HepG2 (cell line): ENCODE results near the gene ELL. TPM values are rescaled to one million over a fixed set of nuclear protein-coding genes. Genes with fewer than 3 reads are reported as not detected.

Experiments used
- BCL6 ChIP-seq: IDR thresholded peaks from 2 replicates; pipeline ENCODE4 v1.6.1; 2016; ENCODE audit warnings: missing genetic modification reagents, missing compliant biosample characterization
- CREB1 ChIP-seq, 2 experiments: fragments of 450-650 bp in 1 of 2; IDR thresholded peaks; 2 replicates each; pipeline ENCODE4 v1.6.1; 2016 to 2017; ENCODE audit warnings: control low read depth in 1 of 2, mild to moderate bottlenecking in 1 of 2, missing compliant biosample characterization in 1 of 2, missing genetic modification characterization in 1 of 2
- DMAP1 ChIP-seq: IDR thresholded peaks from 2 replicates; pipeline ENCODE4 v1.6.1; 2016
- FOXP4 ChIP-seq: sonication (generic); formaldehyde crosslinking; IDR thresholded peaks from 2 replicates; pipeline ENCODE4 v1.4.0; 2020; ENCODE audit warnings: missing genetic modification reagents
- GFI1 ChIP-seq: sonication (generic); formaldehyde crosslinking; IDR thresholded peaks from 2 replicates; pipeline ENCODE4 v1.5.0; 2020; ENCODE audit warnings: missing genetic modification reagents, mild to moderate bottlenecking, borderline replicate concordance
- IRF2 ChIP-seq: IDR thresholded peaks from 2 replicates; pipeline ENCODE4 v1.6.1; 2018; ENCODE audit warnings: missing genetic modification reagents, missing compliant biosample characterization
- MIXL1 ChIP-seq: IDR thresholded peaks from 2 replicates; pipeline ENCODE4 v1.6.1; 2016
- MXD1 ChIP-seq: sonication (generic); formaldehyde crosslinking; IDR thresholded peaks from 2 replicates; pipeline ENCODE4 v1.4.0; 2020; ENCODE audit warnings: mild to moderate bottlenecking, missing genetic modification reagents
- MXD3 ChIP-seq: IDR thresholded peaks from 2 replicates; pipeline ENCODE4 v1.6.1; 2016; ENCODE audit warnings: mild to moderate bottlenecking, missing biosample characterization, missing genetic modification reagents
- NFRKB ChIP-seq: fragments of 450-650 bp; IDR thresholded peaks from 2 replicates; pipeline ENCODE4 v1.6.1; 2017
- TBX2 ChIP-seq: sonication (generic); formaldehyde crosslinking; IDR thresholded peaks from 2 replicates; pipeline ENCODE4 v1.5.0; 2020; ENCODE audit warnings: missing genetic modification reagents, mild to moderate bottlenecking, borderline replicate concordance
- TFDP2 ChIP-seq: sonication (generic); formaldehyde crosslinking; IDR thresholded peaks from 2 replicates; pipeline ENCODE4 v1.4.0; 2020; ENCODE audit warnings: missing genetic modification reagents
- ZBTB20 ChIP-seq: sonication (generic); formaldehyde crosslinking; IDR thresholded peaks from 2 replicates; pipeline ENCODE4 v1.8.1; 2023; ENCODE audit warnings: missing genetic modification reagents, low read depth, mild to moderate bottlenecking, borderline replicate concordance
- ZBTB46 ChIP-seq: sonication (generic); formaldehyde crosslinking; IDR thresholded peaks from 2 replicates; pipeline ENCODE4 v1.4.0; 2020; ENCODE audit warnings: mild to moderate bottlenecking, missing genetic modification reagents, borderline replicate concordance
- ZFYVE20 ChIP-seq: sonication (generic); formaldehyde crosslinking; IDR thresholded peaks from 2 replicates; pipeline ENCODE4 v1.8.0; 2023; ENCODE audit warnings: low read depth, mild to moderate bottlenecking, moderate library complexity, missing genetic modification reagents, borderline replicate concordance
- ZNF543 ChIP-seq: sonication (generic); formaldehyde crosslinking; IDR thresholded peaks from 2 replicates; pipeline ENCODE4 v1.4.0; 2020; ENCODE audit warnings: mild to moderate bottlenecking, missing genetic modification reagents
- ZNF766 ChIP-seq: sonication (generic); formaldehyde crosslinking; IDR thresholded peaks from 2 replicates; pipeline ENCODE4 v1.5.0; 2020; ENCODE audit warnings: missing genetic modification reagents, borderline replicate concordance
- polyA plus RNA-seq, 8 experiments: library from polyadenylated mRNA; depleted of rRNA in 3 of 8; stranded (reverse) in 7 of 8; unstranded in 1 of 8; fragments of >200 nt; fragmentation: Illumina TruSeq in 4 of 8; extraction: Trizol in 4 of 8; gene quantifications; 2 replicates each; pipeline versions ENCODE4 v1.2.1 to v1.2.3, GENCODE V29; 2011 to 2016; ENCODE audit warnings: low read depth in 4 of 8, missing spikeins in 1 of 8, mixed read lengths in 1 of 8; ENCODE audit not compliant: insufficient read depth in 1 of 8
- total RNA-seq, 5 experiments: library from RNA; depleted of rRNA; stranded (reverse); fragments of >200 nt; fragmentation: Illumina TruSeq; extraction: Trizol; gene quantifications; 2 replicates each; pipeline ENCODE4 v1.2.3, GENCODE V29; 2016; ENCODE audit warnings: low read depth in 1 of 5
- TF ChIP-seq, protein P1 (sequence below): sonication (generic); formaldehyde crosslinking; IDR thresholded peaks from 2 replicates; pipeline ENCODE4 v1.5.0; 2020; ENCODE audit warnings: mild to moderate bottlenecking, low read depth, missing genetic modification reagents, borderline replicate concordance
- TF ChIP-seq, protein P2 (sequence below): sonication (generic); formaldehyde crosslinking; IDR thresholded peaks from 2 replicates; pipeline ENCODE4 v1.5.0; 2020; ENCODE audit warnings: mild to moderate bottlenecking, missing genetic modification reagents

Gene ELL
- total and polyA plus RNA-seq, 2 of the 13 experiments (the other 11 are each of a cell fraction or from before 2014, with no cell fraction given), result 3.7 to 5.4 TPM

GRCh38 chr19:18417250-18418028, 104.4 kb downstream of the ELL start (continued):
- TF ChIP-seq TBX2 (CRISPR knock-in tag), result no peak; the same call in 1 of the 2 replicates
- peak; percentile 76 for TF ChIP-seq GFI1 (CRISPR knock-in tag)
- no peak for TF ChIP-seq FOXP4 (CRISPR knock-in tag)
- TF ChIP-seq BCL6 (CRISPR knock-in tag), result no peak; the same call in 1 of the 2 replicates
- no peak for TF ChIP-seq DMAP1
- TF ChIP-seq ZNF543, result no peak
- TF ChIP-seq MIXL1 (CRISPR knock-in tag), result no peak
- TF ChIP-seq ZBTB20, result no peak
- TF ChIP-seq MXD1, result no peak; the same call in 1 of the 2 replicates
- no peak for TF ChIP-seq IRF2 (CRISPR knock-in tag)
- TF ChIP-seq, protein P1, sequence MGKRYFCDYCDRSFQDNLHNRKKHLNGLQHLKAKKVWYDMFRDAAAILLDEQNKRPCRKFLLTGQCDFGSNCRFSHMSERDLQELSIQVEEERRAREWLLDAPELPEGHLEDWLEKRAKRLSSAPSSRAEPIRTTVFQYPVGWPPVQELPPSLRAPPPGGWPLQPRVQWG, result no peak
- no peak for TF ChIP-seq CREB1 (IDR thresholded peaks at IDR 0.05)
- no peak for TF ChIP-seq CREB1 (CRISPR knock-in tag; IDR thresholded peaks at IDR 0.05)
- no peak for TF ChIP-seq ZFYVE20 (CRISPR knock-in tag)
- TF ChIP-seq ZBTB46, result no peak
- TF ChIP-seq NFRKB, result no peak
- TF ChIP-seq MXD3 (CRISPR knock-in tag), result peak; percentile 56; the same call in 1 of the 2 replicates
- TF ChIP-seq ZNF766 (CRISPR knock-in tag), result 0 out of 2 replicates have a peak, but pooled peaks have one; percentile 46
- 0 out of 2 replicates have a peak, but pooled peaks have one; percentile 66 for TF ChIP-seq TFDP2 (CRISPR knock-in tag)
- TF ChIP-seq, protein P2, sequence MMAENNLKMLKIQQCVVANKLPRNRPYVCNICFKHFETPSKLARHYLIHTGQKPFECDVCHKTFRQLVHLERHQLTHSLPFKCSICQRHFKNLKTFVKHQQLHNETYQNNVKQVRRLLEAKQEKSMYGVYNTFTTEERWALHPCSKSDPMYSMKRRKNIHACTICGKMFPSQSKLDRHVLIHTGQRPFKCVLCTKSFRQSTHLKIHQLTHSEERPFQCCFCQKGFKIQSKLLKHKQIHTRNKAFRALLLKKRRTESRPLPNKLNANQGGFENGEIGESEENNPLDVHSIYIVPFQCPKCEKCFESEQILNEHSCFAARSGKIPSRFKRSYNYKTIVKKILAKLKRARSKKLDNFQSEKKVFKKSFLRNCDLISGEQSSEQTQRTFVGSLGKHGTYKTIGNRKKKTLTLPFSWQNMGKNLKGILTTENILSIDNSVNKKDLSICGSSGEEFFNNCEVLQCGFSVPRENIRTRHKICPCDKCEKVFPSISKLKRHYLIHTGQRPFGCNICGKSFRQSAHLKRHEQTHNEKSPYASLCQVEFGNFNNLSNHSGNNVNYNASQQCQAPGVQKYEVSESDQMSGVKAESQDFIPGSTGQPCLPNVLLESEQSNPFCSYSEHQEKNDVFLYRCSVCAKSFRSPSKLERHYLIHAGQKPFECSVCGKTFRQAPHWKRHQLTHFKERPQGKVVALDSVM (CRISPR knock-in tag), result peak; percentile 58; the same call in 1 of the 2 replicates
